Measurements from ENCODE around the gene CELF1.

DNA sequence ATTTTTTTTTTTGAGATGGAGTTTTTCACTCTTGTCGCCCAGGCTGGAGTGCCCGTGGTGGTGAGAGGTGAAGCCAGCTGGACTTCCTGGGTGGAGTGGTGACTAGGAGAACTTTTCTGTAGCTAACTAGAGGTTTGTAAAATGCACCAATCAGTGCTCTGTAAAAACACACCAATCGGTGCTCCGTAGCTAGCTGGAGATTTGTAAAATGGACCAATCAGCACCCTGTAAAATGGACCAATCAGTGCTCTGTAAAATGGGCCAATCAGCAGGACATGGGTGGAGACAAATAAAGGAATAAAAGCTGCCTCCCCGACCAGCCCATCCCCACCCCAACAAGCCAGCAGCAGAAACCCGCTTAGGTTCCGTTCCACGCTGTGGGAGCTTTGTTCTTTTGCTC lies 99.6 kb downstream of the CELF1 start:
- TF ChIP-seq, protein P1, sequence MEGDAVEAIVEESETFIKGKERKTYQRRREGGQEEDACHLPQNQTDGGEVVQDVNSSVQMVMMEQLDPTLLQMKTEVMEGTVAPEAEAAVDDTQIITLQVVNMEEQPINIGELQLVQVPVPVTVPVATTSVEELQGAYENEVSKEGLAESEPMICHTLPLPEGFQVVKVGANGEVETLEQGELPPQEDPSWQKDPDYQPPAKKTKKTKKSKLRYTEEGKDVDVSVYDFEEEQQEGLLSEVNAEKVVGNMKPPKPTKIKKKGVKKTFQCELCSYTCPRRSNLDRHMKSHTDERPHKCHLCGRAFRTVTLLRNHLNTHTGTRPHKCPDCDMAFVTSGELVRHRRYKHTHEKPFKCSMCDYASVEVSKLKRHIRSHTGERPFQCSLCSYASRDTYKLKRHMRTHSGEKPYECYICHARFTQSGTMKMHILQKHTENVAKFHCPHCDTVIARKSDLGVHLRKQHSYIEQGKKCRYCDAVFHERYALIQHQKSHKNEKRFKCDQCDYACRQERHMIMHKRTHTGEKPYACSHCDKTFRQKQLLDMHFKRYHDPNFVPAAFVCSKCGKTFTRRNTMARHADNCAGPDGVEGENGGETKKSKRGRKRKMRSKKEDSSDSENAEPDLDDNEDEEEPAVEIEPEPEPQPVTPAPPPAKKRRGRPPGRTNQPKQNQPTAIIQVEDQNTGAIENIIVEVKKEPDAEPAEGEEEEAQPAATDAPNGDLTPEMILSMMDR (conservative IDR thresholded peaks at IDR 0.05; ENCODE audit: low read depth, low read length), result no peak
- no peak for TF ChIP-seq MAZ (IDR thresholded peaks at IDR 0.05; ENCODE audit: borderline replicate concordance, low read depth, low read length)
- TF ChIP-seq POLR2A (IDR thresholded peaks at IDR 0.05; ENCODE audit: low read depth, low read length), result no peak
- no peak for TF ChIP-seq SMC3 (IDR thresholded peaks at IDR 0.05; ENCODE audit: low read depth, low read length)

All from IMR-90 (cell line).